HG03045 (cell line): ENCODE results near the gene NMT2.
"Not testable (repeated sequence)": the region's sequence is repeated elsewhere in the genome, so short reads cannot be mapped to it uniquely, and the experiment has no call there.

ENCODE experiments used
- ATAC-seq: cut with Tn5 transposase; IDR thresholded peaks from one replicate; pipeline ENCODE4 v1.9.1; 2021; ENCODE audit warnings: mild to moderate bottlenecking, moderate library complexity; ENCODE audit not compliant: unreplicated experiment

Gene NMT2

GRCh38 chr10:15168291-15168785 lies at the start of gene NMT2:
NMT2 (minus strand) TSS chr10:15168693; CDS start chr10:15168612, 81 bp downstream.
- peak; percentile 94 for ATAC-seq

- ATAC-seq: no peak
Observed at GRCh38 chr10:15216700-15217099, 48.2 kb upstream of the NMT2 start.

- ATAC-seq: no peak
Observed at GRCh38 chr10:15214237-15214636, 45.7 kb upstream of the NMT2 start.

GRCh38 chr10:15213461-15213861 lies 45.0 kb upstream of the NMT2 start:
- ATAC-seq: no peak

- ATAC-seq: no peak
Observed at GRCh38 chr10:15211464-15211979, 43.0 kb upstream of the NMT2 start.

GRCh38 chr10:15210521-15210920 lies 42.0 kb upstream of the NMT2 start:
- no peak for ATAC-seq

DNA sequence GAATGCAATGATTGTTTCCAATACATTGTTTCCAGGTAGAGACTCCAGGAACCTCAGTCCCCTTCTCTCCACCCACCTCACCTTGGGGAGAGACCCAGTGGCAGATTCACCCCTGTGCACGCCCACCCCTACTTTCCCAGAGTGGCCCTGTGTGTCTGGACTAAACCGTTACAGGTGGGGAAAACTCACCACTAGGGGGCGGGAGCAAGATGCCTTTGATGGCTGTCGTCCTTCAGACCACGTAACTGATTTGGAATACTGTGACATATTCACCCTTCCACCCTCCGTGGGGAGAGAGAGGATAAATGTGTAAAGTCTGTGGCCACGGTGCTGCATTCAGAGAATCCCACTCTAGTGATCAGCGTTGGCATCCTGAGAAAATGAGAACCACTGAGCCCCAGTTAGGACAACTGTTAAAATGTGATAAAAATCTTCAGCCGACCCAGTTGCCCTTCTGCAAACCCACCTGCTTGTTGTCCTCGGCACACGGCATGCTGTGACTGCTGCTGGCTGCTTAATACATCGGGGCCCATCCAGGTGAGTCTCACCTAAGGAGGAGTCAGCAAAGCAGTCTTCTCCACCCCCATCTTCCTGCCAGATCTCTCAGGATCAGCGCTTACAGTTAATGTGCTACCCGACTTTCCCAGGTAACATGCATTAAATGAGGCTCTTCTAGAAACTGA lies 41.5 kb upstream of the NMT2 start:
- peak; percentile 76 for ATAC-seq

- no peak for ATAC-seq
Observed at GRCh38 chr10:15208221-15208620, 39.7 kb upstream of the NMT2 start.

- ATAC-seq: not testable (repeated sequence)
Observed at GRCh38 chr10:15207410-15207809, 38.9 kb upstream of the NMT2 start.

GRCh38 chr10:15202639-15203038 lies 34.1 kb upstream of the NMT2 start:
- ATAC-seq: no peak

DNA sequence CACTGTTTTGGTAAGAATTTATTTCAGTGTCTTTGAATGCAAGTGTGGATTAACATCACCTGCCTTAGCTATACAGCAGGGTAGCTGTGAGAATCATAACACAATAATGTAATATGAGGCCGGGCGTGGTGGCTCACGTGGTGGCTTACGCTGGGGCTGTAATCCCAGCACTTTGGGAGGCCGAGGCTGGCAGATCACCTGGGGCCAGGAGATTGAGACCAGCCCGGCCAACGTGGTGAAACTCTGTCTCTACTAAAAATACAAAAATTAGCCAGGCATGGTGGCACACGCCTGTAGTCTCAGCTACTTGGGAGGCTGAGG lies 33.8 kb upstream of the NMT2 start:
- ATAC-seq: not testable (repeated sequence)

GRCh38 chr10:15201589-15202300 lies 33.3 kb upstream of the NMT2 start:
- no peak for ATAC-seq

DNA sequence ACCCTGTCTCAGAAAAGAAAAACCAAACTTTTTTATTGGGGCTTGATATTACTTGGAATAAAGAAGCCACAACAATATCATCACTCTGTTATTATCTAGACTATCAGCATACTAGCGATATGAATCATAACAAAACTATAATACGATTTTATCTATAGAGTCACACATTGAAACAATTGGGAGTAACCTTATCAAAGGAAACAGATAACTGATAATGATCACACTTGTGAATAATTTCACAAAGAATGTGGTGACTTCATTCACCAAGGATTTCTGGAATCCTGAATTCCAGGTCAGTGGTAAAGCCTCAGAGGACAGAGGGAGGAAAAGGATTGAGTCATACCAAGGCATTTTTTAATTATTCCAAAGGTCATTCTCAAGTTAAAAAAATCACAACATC lies 32.1 kb upstream of the NMT2 start:
- no peak for ATAC-seq

DNA sequence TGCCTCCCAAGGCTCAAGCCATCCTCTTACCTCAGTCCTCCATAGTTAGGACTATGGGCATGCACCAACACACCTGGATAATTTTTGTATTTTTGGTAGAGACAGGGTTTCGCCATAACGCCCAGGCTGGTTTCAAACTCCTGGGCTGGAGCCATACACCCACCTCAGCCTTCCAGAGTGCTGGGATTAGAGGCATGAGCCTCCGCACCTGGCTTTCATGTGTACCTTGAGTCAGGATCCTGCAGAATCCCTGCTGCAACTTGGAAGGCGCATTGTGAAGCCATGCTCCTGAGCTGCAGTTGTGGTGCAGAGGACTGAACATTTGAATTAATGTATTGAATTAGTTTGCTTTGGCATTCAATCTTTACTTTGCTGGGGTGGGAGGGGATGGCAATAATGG lies 29.4 kb upstream of the NMT2 start:
- ATAC-seq: no peak

DNA sequence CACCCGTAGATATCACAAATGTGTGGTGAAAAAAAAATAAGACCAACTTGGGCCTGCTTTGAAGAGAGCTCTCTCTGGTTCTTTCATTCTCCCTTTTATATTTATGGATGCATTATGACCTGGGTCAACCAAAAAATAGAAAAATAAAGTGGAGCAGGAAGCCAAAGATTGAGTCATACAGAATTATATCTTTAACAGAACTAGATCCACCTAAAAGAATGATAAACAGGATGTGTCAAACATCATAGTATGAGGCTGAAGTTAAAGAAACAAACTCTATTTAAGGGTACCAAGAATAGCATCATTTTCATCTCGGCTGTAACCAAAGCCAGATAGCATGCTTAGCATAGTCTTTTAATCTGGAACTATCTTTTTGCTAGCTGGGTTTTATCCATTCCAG lies 28.8 kb upstream of the NMT2 start:
- ATAC-seq: no peak

DNA sequence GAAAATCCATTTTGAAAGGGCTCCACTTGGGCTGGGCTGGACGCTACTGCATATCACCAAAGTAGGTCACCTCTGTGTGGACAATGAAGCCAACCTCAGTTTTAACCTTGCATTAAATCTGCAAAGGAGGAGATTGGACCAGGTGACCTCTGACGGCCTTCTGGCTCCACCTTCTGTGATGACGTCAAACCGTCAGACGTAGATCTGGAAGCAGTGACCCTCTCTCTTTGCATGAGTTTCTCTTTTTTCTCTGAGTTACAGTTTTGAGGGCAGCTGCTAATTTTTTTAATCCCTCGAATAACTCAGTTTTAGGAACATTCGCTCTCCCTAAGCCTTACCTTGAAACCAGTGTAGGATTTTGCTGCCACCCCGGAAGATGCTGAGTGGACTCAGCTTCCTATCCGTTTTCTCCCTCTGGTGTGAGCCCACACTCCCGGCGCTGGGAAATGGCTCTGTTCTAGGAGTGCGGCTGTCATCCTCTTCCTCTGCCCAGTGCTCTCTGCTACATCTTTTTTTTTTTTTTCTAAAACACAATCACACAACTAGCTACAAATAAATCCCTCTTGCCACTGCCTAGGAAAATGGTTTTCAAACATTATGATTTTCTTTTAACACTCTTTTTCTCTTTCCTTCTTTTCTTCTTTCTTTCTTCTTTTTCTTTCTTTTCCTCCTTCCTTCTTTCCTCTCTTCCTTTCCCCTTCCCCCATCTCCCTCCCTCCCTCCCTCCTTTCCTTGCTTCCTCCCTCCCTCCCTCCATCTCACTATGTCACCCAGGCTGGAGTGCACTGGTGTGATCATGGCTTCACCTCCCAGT lies 27.7 kb upstream of the NMT2 start:
- ATAC-seq: no peak

DNA sequence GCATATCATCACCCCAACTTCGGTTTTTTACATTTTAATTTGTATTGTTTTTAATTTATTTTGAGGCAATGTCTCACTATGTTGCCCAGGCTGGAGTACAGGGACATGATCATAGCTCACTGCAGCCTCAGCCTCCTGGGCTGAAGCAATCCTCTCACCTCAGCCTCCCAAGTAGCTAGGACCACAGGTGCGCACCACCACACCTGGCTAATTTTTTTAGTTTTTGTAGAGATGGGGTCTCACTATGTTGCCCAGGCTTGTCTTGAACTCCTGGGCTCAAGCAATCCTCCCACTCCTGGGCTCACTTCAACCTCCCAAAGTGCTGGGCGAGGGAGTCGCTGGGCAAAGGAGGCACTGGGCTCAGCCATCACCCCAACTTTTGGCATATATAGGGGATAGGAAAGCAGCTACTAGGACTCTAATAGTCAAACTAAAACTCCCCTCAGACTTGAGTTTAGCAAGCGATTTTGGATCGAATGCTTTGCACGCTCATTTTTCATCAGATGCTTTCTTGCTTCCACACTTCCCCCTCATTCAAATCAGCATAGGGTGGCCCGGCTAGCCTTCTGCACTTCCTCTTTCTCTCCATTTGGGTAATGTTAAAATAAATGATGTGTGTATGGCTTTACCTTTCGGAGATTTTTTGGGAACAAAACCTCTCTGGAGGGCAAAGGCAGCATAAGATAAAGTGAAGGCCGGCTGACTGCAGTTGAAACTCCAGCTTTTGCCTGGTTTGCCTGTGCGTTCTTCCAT lies 20.8 kb upstream of the NMT2 start:
- ATAC-seq: no peak

DNA sequence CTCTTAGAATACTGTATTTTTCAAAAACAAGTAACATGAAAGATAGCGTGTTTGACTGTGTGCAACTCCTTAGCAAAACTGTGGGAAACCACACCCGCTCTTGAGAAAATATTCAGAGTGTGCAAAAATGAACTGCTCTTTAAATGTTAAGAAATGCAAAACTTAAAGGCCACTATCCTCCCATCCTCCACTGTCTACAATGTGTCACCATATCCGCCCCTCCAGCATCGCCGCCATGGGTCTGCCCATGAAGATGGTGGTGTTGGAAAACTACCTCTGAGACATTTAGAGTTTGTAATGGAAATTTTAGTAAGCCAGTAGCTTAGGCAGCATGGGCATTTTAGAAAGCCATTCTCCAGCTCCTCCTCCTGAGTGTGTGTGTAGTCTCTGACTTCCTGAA lies 20.1 kb upstream of the NMT2 start:
- no peak for ATAC-seq

DNA sequence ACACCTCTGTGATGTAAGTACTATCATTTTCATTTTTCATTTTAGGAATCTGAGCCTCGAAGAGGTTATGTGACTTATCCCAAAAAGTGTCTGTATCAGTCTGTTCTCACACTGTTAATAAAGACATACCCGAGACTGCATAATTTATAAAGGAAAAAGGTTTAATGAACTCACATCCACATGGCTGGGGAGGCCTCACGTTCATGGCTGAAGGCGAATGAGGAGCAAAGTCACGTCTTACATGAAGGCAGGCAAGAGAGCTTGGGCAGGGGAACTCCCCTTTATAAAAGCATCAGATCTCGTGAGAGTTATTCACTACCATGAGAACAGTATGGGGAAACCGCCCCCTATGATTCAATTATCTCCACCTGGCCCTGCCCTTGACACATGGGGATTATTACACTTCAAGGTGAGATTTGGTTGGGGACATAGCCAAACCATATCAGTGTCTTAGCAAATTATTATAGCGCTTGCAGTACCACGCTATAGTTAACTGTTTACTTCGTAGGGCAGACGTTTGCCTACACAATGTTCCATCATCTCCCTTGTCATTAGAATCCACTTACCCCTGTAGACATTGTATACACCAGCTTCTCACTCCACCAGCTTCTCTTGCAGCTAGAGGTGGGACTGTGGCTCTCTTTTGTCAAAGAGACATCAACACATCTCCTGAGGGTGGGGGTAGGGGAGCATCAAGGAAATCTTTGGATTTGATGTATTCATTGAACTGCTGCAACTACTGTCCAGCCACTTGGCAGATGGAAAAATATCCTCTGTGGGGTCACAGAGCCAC lies 15.4 kb upstream of the NMT2 start:
- no peak for ATAC-seq
